NCI-H345 (cell line): ENCODE measurements around the gene NELL1.

Experiments
- DNase-seq: peaks from one replicate; lab custom pipeline; 2025; lab: John Stamatoyannopoulos, UW

The NELL1 gene

GRCh38 chr11:20874358-20874757 is 205.0 kb downstream of the NELL1 start:
- DNase-seq = no peak

GRCh38 chr11:20875889-20876288 is 206.5 kb downstream of the NELL1 start:
- DNase-seq = no peak

GRCh38 chr11:20876738-20877137 is 207.4 kb downstream of the NELL1 start:
- peak; percentile 45 for DNase-seq

- no peak for DNase-seq
Measured at GRCh38 chr11:20880094-20880493, 210.7 kb downstream of the NELL1 start.

GRCh38 chr11:20881328-20882079 is 212.1 kb downstream of the NELL1 start:
- no peak for DNase-seq

- no peak for DNase-seq
Measured at GRCh38 chr11:20887137-20887536, 217.8 kb downstream of the NELL1 start.

GRCh38 chr11:20894296-20894695 is 224.9 kb downstream of the NELL1 start:
- DNase-seq = no peak

DNA sequence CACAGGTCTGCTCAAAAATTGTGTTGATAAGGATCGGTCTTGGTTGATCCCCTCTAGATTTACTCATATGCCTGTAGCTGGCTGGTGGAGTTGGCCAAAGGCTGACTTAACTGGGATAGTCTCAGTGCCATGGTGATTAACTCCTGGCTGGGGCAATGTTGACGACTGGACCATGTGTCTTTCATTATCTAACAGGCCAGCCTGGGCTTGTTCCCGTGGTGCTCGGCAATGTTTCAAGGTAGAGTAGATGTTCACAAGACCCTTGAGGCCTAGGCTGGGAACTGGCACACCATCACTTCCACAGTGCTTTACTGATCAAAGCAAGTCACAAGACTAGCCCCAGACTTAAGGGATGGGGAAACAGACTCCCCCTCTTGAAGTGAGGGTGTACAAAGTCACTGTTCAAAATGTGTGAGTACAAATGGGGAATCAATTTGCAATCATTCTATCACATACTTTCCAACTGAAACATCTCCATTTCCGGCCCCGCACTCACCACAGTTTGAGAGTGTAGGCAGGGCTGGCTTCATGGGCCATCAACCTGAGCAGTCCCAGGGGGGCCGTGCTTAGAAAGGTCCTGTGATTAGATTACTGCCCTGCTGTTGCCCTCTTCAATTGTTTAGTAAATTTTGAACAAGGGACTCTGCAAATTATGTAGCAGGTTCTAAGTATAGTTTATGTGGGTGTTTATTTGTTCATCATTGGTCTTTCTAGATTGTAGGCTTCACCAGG is 240.8 kb downstream of the NELL1 start:
- peak; percentile 46 for DNase-seq

DNA sequence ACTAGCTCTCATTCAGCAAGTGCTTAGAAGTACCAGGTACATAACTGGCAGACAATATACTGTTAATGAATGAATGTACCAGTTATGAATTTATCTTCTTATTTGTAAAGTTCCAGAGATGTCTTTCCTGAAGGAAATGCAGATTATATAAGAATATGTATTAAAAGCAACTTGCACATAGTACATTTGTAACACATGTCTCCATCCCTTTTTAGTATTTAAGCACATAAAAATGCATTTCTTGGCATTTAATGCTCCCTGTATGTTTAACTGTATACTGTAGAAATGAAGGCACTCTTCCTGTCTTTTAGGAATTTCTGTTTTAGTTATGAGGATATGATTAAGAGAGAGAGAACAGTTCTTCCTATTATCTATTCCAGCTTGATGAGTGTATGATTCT is 241.3 kb downstream of the NELL1 start:
- no peak for DNase-seq

- no peak for DNase-seq
Measured at GRCh38 chr11:20912065-20912821, 242.9 kb downstream of the NELL1 start.

DNA sequence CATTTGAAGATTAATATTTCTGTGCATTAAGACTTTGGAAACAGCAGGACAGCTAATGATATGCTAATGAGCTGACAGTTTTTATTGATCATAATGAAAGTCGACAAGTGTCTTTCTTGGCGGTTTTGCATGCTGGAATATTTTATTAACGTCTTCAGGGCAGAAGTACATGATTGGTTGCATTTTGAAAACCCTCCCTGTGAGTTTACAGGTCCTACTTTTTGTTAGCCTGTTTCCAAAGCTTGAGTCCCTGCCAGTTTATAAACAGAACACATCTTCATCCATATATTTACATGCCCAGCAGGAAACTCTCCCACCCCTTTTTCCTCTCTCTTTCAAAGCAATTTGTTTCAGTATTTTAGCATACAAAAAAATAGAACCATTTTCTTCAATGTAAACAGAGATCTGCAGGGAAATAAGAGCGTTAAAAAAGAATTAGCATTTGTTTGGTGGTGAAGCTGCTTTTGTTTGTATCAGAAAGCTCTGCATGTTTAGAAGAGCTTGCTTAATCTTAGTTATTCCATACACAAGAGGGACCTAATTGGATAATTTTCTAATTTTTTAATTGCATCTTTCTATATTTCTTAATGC is 243.6 kb downstream of the NELL1 start:
- peak; percentile 80 for DNase-seq

DNA sequence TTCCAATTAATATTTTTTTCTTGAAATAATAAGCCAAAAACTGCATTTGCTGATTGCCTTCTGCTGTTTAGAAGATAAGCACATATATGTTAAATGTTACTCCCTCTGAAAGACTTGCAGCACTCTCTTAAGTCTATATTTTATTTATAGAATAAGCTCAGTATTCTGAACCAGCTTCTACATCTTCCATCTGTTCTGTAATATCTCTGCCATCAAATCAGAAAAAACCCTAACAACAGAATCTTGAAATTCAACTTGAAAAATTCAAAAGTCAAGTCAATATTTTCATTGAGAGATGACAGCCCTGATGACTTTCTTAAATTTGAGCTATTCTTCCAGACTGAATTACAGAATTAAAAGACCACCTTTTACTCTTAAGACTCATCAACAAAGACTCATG is 247.9 kb downstream of the NELL1 start:
- no peak for DNase-seq

DNA sequence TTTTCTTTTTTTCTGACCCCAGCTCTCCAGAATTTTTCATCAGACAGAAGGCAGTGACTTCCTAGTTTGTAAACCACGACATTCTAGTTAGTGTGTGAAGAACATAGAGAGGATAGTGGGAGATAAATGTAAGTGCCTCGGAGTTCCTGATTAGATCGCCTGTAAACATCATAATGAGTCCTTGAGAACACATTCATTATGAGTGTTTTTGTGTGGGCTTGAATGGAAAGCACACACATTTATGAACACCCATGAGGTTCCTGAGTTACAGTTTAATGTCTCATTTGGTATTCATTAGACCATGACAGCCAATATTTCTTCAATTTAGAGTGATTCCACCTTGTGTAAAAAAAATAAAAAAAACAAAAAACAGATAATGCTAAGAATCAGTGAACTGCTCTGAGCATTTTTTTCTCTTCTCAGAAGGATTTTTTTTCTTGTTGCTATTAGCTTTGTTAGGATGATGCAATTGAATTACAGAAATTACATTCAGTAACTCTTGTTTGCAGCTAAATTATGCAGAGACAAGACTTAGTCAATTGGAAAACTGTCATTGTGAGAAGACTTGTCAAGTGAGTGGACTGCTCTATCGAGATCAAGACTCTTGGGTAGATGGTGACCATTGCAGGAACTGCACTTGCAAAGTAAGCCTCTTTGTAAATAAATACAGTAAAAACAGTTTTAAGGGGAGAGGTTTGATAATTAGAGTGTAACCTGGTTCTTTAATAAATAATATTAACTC is 257.6 kb downstream of the NELL1 start:
- peak; percentile 63 for DNase-seq

GRCh38 chr11:20931029-20931428 is 261.6 kb downstream of the NELL1 start:
- no peak for DNase-seq

DNA sequence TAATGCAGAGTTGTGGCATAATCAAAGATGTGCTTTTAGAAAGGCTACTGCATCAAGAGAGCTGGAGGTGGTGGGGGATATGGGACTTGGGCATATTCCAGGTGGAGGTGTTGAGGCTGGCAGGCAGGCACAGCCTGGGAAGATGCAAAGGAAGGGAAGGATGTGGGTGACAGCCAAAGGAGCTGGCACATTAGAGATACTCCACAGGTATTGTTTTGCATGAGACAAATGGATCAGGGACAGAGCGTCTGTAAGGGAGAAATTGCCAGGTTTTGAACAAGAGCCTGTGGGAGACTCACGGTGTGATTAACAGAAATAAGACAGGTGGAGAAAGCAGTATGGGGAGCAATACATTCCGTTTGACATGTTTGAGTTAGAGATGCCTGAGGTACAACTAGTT is 263.7 kb downstream of the NELL1 start:
- no peak for DNase-seq

- no peak for DNase-seq
Measured at GRCh38 chr11:20933958-20934357, 264.6 kb downstream of the NELL1 start.

- DNase-seq = peak; percentile 6
Measured at GRCh38 chr11:20934516-20934915, 265.1 kb downstream of the NELL1 start.

GRCh38 chr11:20937826-20938225 is 268.4 kb downstream of the NELL1 start:
- no peak for DNase-seq

GRCh38 chr11:20949585-20949984 is 280.2 kb downstream of the NELL1 start:
- no peak for DNase-seq

- no peak for DNase-seq
Measured at GRCh38 chr11:20962581-20962980, 293.2 kb downstream of the NELL1 start.

GRCh38 chr11:20963596-20963995 is 294.2 kb downstream of the NELL1 start:
- DNase-seq = no peak

DNA sequence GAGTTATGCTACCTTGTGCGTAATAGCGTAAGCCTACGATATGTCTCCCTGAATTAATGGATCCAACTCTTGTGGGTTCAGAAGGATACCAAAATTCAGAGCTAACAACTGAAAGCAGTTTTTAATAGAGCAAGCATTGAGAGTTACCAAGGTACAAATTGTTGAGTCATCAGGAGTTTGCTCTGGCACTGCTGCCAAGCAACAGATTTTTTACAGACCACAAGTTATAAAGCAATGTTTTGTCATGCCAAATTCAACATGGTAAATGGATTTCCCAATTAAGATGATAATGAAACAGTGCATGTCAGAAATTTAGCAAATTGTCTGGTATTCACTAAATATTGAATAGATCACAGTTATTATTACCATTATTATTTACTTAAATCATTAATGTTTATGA is 295.6 kb downstream of the NELL1 start:
- no peak for DNase-seq
